Suprapubic skin (tissue), 4 donors: ENCODE data around the gene EEF1A2.

Experiments
- CTCF ChIP-seq, 2 donors: fragments of 200-600 bp in 1 of 2; fragments of 450-650 bp in 1 of 2; sonication (generic) in 1 of 2; IDR thresholded peaks; one replicate each; pipeline ENCODE4 v1.5.1; 2016 to 2019; ENCODE audit warnings: antibody characterized with exemption in 2 of 2, mild to moderate bottlenecking in 1 of 2, moderate library complexity in 1 of 2
- EP300 ChIP-seq: sonication (generic); formaldehyde crosslinking; IDR thresholded peaks from one replicate; pipeline ENCODE4 v1.6.1; 2017; ENCODE audit warnings: antibody characterized with exemption
- POLR2A ChIP-seq, 2 donors: fragments of 450-650 bp; IDR thresholded peaks; one replicate each; pipeline ENCODE4 v1.6.1; 2017; ENCODE audit warnings: antibody characterized with exemption in 2 of 2, mild to moderate bottlenecking in 2 of 2, moderate library complexity in 2 of 2
- POLR2AphosphoS5 ChIP-seq, 3 donors: sonication (generic); formaldehyde crosslinking; IDR thresholded peaks; one replicate each; pipeline ENCODE4 v1.6.1; 2017; ENCODE audit warnings: antibody characterized with exemption in 3 of 3

DNA sequence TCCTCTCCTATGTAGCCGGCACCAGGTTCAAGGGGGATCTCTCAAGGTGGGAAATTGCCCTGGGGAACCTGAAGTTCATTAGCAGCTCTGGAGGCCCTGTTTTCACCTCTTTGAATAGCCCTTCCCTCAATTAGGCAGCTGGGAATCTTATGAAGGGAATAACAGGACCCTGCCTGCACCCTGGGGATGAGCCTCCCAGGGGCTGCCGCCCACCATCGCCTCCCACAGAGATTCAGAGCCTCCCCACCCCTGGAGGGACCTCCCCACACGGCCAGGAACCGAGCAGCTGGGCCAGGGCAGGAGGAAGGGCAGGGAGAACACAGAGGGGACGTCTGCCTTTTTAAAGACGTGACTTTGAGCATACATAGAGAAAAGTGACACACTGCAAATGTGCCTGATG lies 4.6 kb upstream of the EEF1A2 start:
- TF ChIP-seq POLR2A (IDR thresholded peaks at IDR 0.05) (no peak), CTCF (IDR thresholded peaks at IDR 0.05) (no peak), POLR2AphosphoS5 (IDR thresholded peaks at IDR 0.05) (no peak), EP300 (no peak)
